HG03520 (cell line): ENCODE measurements around the gene PMP22.
A peak's percentile ranks its signal among the peaks of the same experiment; 100 is the strongest.
"Not testable (repeated sequence)": the region's sequence is repeated elsewhere in the genome, so short reads cannot be mapped to it uniquely, and the experiment has no call there.

Experiments used
- ATAC-seq: cut with Tn5 transposase; IDR thresholded peaks from one replicate; pipeline ENCODE4 v1.9.1; 2021; ENCODE audit warnings: mild to moderate bottlenecking, moderate library complexity; ENCODE audit not compliant: unreplicated experiment

The PMP22 gene

GRCh38 chr17:15257258-15257788 lies 7.8 kb downstream of the PMP22 start:
- ATAC-seq = peak; percentile 62

GRCh38 chr17:15256689-15257088 lies 8.4 kb downstream of the PMP22 start:
- ATAC-seq = no peak

- ATAC-seq = no peak
Measured at GRCh38 chr17:15255713-15256454, 9.2 kb downstream of the PMP22 start.

- ATAC-seq = no peak
Measured at GRCh38 chr17:15250135-15250860, 14.8 kb downstream of the PMP22 start.

GRCh38 chr17:15249487-15249886 lies 15.6 kb downstream of the PMP22 start:
- no peak for ATAC-seq

GRCh38 chr17:15247891-15248529 lies 17.1 kb downstream of the PMP22 start:
- no peak for ATAC-seq

GRCh38 chr17:15245054-15245453 lies 20.1 kb downstream of the PMP22 start:
- no peak for ATAC-seq

- ATAC-seq = no peak
Measured at GRCh38 chr17:15240644-15241043, 24.5 kb downstream of the PMP22 start.

GRCh38 chr17:15239491-15239890 lies 25.6 kb downstream of the PMP22 start:
- no peak for ATAC-seq

GRCh38 chr17:15238676-15239422 lies 26.3 kb downstream of the PMP22 start:
- ATAC-seq = no peak

- no peak for ATAC-seq
Measured at GRCh38 chr17:15238057-15238456, 27.1 kb downstream of the PMP22 start.

GRCh38 chr17:15237106-15237425 lies 28.1 kb downstream of the PMP22 start:
- ATAC-seq = no peak

GRCh38 chr17:15236281-15237105 lies 28.6 kb downstream of the PMP22 start:
- no peak for ATAC-seq

GRCh38 chr17:15233971-15234370 lies 31.2 kb downstream of the PMP22 start:
- ATAC-seq = no peak

GRCh38 chr17:15233022-15233805 lies 31.9 kb downstream of the PMP22 start:
- ATAC-seq = no peak

GRCh38 chr17:15232517-15232915 lies 32.6 kb downstream of the PMP22 start:
- no peak for ATAC-seq

- ATAC-seq = no peak
Measured at GRCh38 chr17:15231851-15232516, 33.1 kb downstream of the PMP22 start.

GRCh38 chr17:15230866-15231265 lies 34.3 kb downstream of the PMP22 start:
- no peak for ATAC-seq

GRCh38 chr17:15221827-15222226 lies 43.3 kb downstream of the PMP22 start:
- not testable (repeated sequence) for ATAC-seq
